Measurements from ENCODE around the gene ZNF587.

The ZNF587 gene

DNA sequence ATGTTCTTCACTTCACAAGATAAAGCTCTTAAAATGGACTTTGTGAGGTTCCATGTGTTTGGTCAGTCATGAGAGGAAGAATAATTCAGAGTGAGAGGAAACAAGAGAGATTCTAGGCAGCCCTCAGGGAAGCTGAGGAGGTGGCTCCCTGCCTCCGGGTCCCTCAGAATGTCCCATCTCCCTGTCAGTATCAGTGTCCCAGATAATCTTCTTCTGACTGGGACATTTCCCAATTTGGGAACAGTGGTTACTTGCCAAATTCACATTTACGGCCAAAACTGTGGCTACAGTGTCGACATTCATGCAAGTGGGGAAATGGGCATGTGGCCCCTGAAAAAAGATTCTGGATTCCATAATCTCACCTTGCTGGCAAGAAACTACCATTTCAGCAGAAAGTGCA, 57.7 kb downstream of the ZNF587 start:
- Histone ChIP-seq H3K9me3 (ENCODE audit: control insufficient read depth in 2 of 2, low read length in 2 of 2) (peaks cover 14 to 15% of the 10 kb centered on the region in 2 donors), H3K27me3 (ENCODE audit: control insufficient read depth in 2 of 2, insufficient read depth in 2 of 2, low read length in 2 of 2) (no peaks in the 10 kb centered on the region), H3K36me3 (ENCODE audit: control insufficient read depth in 2 of 2, insufficient read depth in 2 of 2, low read length in 2 of 2) (peaks cover 20 to 36% of the 10 kb centered on the region in 2 donors), H3K9ac (ENCODE audit: low read depth in 1 of 2, low read length in 2 of 2) (no peak overlapping the region), H3K4me3 (ENCODE audit: low read length in 2 of 2) (no peak overlapping the region), H3K27ac (ENCODE audit: low read depth in 2 of 2, low read length in 2 of 2) (no peak overlapping the region), H3K4me1 (ENCODE audit: control insufficient read depth in 2 of 2, insufficient read depth in 2 of 2, low read length in 2 of 2) (no peaks in the 10 kb centered on the region)

DNA sequence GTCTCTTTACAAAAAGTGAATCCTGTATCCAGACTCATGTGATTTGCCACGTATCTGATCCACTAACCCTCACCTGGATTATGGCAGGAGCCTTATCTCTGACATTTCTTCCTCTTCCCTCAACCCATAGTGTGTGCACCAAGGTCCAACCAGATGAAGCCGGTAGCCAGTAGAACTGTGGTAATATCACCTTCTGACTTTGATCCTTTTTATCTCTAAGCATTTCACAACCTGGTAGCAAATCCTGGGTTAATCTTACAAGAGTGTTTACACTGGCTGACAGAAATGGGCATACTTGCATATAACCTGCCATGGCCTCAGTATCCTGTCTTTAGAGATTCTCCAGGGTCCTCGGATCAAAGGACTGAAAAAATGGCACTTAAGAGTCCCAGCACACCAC, 64.9 kb downstream of the ZNF587 start:
- Histone ChIP-seq H3K9ac (ENCODE audit: low read depth in 1 of 2, low read length in 2 of 2) (no peak overlapping the region), H3K9me3 (ENCODE audit: control insufficient read depth in 2 of 2, low read length in 2 of 2) (peaks cover 8 to 11% of the 10 kb centered on the region in 2 donors), H3K4me1 (ENCODE audit: control insufficient read depth in 2 of 2, insufficient read depth in 2 of 2, low read length in 2 of 2) (peaks cover 0 to 4% of the 10 kb centered on the region in 2 donors), H3K27me3 (ENCODE audit: control insufficient read depth in 2 of 2, insufficient read depth in 2 of 2, low read length in 2 of 2) (no peaks in the 10 kb centered on the region), H3K27ac (ENCODE audit: low read depth in 2 of 2, low read length in 2 of 2) (no peak overlapping the region), H3K4me3 (ENCODE audit: low read length in 2 of 2) (peak overlapping the region in 1 of 2 donors; percentile 16), H3K36me3 (ENCODE audit: control insufficient read depth in 2 of 2, insufficient read depth in 2 of 2, low read length in 2 of 2) (peaks cover 17 to 28% of the 10 kb centered on the region in 2 donors)

All from mucosa of rectum (tissue), 2 donors.